Astrocyte (in vitro differentiated cells and primary cell): ENCODE measurements around the gene CLEC3B.

Source experiments
- EZH2 ChIP-seq: IDR thresholded peaks from 2 replicates; pipeline ENCODE4 v1.6.1; 2012; ENCODE audit warnings: mild to moderate bottlenecking, low read length, inconsistent platforms; ENCODE audit not compliant: insufficient read depth
- TF ChIP-seq, protein P1 (sequence below): IDR thresholded peaks from 2 replicates; pipeline ENCODE4 v1.5.1; 2011; ENCODE audit warnings: low read depth, mild to moderate bottlenecking, inconsistent platforms, low read length, moderate library complexity; ENCODE audit not compliant: insufficient read depth

- TF ChIP-seq, protein P1, sequence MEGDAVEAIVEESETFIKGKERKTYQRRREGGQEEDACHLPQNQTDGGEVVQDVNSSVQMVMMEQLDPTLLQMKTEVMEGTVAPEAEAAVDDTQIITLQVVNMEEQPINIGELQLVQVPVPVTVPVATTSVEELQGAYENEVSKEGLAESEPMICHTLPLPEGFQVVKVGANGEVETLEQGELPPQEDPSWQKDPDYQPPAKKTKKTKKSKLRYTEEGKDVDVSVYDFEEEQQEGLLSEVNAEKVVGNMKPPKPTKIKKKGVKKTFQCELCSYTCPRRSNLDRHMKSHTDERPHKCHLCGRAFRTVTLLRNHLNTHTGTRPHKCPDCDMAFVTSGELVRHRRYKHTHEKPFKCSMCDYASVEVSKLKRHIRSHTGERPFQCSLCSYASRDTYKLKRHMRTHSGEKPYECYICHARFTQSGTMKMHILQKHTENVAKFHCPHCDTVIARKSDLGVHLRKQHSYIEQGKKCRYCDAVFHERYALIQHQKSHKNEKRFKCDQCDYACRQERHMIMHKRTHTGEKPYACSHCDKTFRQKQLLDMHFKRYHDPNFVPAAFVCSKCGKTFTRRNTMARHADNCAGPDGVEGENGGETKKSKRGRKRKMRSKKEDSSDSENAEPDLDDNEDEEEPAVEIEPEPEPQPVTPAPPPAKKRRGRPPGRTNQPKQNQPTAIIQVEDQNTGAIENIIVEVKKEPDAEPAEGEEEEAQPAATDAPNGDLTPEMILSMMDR: no peak
- no peak for TF ChIP-seq EZH2
Observed at GRCh38 chr3:45000823-45001222, 25.3 kb upstream of the CLEC3B start.
